ENCODE data around the gene ELMO1.

Gene ELMO1

DNA sequence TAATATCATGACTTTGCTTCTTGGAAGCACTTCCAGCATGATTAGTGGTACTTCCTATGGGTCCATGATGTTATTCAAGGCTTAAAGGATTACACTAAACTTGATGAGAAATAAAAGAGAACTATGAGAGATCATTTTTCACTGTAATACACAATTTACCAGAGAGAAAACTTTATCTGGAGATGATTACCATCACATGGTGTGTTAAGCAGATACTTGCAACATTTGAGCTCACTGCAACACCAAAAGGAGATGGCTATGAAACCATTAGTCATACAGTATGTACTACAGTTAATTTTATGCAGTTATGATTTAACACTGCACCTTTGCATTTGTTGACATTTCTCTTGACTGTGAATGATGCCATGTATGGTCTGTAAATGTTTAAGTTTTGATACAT lies 413.0 kb downstream of the ELMO1 start:
- no peak for DNase-seq

DNA sequence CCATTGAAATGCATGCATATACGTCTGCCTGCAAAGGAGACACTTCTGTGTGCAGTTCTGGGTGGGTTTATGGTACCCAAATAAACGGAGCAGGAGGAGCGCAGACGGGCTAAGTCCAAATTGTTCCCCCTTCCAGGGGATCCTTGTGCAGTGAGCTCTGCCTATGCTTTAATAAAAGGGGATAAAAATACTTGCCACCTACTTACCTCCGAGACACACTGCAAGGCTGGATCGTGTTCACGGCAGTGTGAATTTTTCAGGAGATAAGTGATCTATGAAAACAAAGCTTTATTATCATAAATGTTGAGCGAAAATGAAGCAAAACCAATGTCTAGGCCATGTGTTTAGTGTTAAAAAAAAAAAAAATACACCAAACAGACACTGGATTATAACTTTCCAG lies 415.5 kb downstream of the ELMO1 start:
- no peak for DNase-seq

DNA sequence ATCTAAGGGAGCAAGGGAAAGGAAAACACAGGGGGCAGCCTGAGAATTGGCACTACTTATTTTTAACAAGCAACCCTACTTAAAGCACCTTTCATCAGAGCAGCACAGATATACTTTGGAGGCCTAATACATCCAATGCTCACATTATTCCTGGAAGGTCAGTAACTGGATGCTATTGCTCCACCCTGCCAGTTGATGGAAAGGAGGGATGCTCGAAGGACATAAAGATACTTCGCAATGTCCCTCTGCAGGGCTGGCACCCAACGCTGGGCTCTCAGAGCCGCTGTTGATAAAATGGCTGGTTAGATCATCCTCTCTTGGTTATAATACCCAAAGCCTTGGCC lies 416.4 kb downstream of the ELMO1 start:
- DNase-seq: no peak

DNA sequence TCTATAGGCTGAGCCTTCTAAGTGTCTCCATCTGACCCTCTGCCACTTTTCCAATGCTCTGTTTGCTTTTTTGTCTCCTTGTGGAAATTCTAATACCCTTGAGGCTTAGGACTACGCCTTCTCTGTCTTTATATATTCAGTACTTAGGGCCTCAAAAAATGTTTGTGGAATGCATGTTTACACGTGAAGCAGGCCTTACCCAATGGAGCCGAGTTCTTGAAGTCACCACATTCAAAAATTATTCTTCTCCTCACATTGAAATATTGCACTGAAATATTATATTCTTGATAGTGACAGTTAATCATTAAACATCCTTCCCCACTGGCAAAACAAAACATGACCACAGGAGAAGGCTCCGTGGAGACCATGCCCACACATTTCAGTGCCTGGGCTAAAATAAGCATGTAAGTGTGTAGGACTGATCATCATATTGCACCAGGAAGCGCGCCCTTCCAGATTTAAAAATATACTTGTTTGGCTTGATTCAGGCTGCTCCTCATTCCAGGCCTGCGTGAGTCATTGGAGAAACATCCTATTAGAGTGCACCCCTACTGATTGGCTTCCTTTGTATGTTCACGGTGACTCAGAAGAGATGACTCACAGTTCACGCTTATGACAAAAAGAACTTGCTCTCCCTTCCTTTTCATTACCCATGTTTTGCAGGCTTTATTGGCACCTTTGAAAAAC lies 416.9 kb downstream of the ELMO1 start:
- peak; percentile 88 for DNase-seq

DNA sequence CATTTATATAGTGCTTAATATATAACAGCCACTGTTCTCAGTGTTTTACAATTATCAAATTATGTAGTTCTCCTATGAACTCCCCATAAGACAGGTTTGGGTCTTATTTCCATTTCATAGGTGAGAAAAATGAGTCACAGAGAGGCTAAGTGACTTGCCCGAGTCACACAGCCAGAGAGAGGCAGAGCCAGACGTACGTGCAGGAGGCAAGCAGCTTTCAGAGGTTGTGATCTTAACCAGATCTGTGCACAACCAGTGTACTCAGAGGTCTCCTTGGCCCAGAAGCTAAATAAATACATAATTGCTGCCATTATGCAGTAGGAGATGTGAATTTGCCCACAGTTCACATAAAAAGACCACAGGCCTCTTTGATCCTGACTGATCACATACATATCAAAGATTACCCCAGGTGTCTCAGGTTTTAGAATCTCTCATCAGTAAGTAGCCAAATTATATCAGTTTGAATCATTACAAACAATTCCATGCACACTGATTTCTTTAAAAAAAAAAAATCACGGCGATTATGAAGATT lies 419.7 kb downstream of the ELMO1 start:
- DNase-seq: no peak

DNA sequence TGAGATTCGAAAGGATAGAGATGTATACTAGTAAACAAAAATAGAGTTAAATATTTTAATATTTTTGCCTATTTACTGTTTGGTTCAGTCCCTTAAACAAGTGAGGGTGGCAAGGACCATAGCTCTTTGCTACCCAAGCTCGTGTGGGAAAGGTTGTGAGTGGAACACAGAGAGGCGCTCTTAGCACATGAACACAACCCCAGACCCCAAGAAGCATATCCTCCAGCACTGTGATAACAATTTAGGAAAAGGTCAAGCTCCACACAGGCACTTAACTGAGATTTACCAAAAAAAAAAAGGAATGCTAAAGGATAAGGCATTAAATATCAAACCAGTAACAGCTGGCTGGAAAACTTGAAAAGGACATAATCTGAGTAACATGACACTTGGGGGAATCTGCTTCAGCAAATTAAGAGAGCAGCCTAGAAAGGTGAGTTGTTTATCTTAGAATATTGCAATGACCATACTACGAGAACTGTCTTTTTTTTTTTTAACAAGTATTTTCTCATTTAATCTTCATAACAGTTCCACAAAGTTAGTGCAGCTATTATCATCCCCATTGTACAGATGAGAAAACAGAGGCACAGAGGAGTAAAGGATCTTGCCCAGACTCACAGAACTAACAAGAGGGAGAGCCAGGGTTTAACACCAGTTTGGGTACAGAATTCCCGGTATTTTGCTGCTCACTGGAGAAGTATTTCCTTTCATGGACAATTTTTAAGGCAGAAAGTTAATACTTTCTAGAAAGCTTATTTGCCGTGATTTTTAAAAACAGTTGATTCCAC lies 420.9 kb downstream of the ELMO1 start:
- DNase-seq: no peak

DNA sequence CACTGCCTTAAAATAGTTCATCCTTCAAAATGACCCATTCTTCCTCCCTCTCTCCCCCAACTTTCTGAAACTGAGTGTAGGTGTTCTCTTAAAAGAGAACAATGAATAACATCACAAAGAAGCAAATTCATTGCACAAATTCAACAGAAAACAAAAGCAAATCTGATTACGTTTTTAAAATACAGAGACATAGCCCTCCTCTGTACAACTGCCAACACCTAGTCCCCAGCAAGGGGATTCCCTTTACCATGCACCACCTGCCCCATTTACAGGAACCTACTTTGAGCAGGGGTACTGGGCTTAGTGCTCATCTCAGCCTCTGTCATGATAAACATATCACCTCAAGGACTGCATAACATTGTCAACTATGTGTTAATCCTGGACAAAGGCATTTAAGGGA lies 421.6 kb downstream of the ELMO1 start:
- no peak for DNase-seq

DNA sequence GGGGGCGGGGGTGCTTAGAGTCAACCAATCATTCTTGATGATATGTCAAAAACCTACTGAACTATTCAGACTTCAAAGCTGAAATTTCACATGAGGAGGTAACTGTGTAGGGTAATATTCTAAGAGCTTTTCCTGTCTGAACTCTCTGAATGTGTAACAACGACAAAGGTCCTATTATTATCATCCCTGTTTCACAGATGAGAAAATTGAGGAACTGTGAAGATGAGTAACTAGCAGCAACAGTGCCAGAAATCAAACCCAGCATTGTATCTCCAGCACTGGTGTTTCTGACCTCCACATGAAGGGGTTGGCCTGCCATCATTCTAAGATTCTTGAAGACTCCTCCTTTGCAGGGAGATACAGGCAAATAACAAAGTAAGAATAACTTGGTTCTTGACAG lies 429.7 kb downstream of the ELMO1 start:
- DNase-seq: no peak

DNA sequence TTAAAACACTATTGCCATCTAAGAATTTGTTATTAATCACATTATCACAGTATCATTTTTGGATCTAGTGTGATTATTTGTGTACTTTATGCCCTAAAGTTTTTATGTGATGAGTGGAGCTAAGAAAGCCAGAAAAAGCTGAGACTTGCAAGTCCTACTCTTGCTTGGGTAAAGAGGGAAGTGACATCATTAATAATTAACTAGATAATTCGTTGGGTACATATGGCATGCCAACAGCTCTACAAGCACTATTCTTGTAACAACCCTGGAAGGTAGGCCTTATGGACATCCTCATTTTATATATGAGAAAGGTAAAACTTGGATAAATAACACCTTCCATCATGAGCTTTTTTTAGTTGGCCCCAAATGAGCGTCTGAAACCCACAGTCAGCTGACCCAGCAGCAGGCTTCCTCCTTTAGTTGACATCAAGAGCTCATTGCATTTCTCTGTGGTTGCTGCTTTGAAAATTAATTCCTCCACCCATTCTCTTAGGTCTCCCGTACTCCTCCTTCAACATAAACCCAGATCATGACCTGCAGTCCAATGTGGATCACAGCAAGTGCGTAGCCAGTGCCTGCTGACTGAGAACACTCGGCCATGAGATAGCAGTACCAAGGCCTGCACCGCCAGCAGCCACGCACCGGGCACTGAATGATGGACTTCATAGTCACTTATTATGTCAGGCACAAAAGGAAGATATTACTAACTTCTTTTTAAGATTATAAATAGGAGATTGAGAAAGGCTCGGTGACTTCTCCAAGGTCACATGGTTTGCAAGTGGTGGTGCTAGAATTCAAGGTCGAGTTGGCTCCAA lies 432.4 kb downstream of the ELMO1 start:
- DNase-seq: no peak

DNA sequence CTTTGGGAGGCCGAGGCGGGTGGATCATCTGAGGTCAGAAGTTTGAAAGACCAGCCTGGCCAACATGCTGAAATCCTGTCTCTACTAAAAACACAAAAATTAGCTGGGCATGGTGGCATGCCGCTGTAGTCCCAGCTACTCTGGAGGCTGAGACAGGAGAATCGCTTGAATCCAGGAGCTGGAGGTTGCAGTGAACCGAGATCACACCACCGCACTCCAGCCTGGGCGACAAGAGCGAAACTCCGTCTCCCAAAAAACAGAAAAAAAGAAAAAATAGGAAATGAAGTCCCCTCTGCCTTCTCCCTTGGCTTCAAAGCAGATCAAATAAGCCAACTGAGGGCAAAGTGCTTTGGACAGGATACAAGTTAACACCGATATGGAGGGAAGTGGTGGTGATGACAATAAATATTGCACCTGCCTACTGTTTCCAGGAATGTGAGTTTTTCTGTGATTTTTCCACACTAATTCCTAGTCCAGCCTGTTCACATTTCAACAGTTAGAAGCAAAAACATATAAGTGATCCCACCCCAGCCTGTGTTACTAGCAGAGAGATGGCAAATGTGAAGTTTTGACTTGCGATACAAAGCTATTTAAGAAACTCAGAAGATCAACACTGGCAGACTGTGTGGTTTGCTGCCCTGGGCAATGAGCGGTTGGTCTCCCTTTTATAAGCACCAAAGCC lies 433.2 kb downstream of the ELMO1 start:
- DNase-seq: no peak

DNA sequence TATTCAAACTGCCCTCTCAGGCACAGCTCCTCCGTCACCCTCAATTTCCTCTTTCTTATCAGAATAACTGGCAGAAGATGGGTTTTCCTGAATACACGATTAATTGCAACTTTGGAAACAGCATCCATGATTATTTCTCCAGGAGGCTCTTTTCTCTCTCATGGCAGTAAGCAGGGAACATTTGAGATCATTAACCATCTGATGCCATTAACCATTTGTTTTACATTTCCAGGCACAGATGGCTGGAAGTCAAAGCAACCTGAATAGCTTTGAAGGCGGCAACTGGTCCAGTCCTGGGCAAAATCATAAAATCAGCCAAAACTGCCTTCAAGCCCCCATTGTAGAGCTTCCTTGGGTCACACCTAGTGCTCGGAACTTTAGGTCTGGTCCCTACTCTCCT lies 434.9 kb downstream of the ELMO1 start:
- DNase-seq: no peak

DNA sequence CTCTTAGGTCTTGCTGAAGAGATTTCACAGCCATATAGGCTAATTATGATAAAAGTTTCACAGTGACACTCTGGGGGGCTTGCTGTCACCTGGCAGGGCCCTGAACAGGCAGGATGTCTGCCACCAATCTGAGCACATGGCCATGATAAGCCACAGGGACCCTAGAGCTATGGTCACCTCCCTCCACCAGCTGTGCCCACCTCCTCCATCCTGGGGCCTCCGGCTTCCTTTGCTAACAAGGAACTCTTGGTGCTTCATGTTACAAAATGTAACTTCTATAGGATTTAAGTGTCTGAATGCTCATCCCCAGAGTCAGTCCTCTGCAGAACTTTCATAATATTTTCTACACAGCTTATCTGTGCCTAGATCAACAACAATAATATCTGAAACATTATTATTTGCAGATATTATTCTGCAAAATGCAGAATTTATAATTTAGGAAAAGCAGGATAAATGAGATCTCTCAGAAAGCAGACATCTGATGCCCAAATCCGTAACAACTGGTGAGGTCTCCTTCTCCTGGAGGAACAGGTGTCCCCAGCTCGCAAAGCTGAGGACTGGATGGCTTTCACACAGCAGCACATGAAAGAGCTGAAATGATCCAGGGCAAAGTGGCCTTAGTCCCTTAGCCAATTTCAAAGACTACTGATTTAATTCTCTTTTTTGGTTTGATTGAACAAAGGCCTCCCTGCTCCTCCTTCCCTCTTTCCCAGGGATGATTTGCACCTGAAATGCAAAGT lies 437.3 kb downstream of the ELMO1 start:
- DNase-seq: no peak

DNA sequence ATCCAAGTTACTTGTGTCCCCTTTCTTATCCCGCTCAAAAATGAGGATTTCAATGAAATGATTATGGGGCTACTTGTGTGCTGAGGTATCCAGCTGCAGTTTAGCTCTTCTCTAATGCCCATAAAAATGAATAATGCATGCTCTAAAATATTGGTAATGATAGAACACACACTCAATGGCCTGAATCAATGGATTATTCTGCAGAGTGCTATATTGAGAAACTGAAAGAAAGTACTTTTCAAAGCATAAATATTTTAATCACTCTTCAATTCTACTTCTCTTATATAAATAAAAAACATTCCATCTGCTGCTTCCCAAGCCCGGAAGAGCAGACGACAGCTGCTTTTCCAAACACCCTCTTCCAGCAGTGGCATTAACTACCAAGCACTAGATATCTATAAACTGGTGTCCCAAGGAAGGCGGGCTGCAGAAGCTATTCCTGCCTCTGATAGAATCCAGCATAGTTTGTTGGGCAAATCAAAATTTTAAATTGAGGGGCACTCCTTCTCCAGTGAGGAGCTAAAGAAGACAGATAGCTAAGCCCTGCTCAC lies 439.5 kb downstream of the ELMO1 start:
- DNase-seq: peak; percentile 41

DNA sequence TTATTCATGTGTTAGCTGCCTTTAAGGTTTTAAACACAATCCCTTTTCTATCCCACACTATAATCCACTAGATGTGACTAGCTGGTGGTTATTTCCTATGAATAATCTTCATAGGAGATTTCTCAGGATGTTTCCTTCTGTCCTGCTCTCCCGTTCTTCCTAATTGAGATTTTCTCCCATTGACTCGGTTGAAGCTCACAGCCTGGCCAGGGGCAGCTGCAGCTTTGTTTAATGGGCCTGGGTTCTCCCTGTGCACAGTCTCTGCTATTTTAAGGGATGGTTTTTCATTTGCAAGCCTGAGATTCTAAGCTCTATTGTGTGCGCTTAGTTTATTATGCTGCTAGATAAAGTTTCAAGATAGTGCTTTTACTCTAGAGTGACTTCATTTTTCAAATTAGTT lies 441.0 kb downstream of the ELMO1 start:
- DNase-seq: no peak

DNA sequence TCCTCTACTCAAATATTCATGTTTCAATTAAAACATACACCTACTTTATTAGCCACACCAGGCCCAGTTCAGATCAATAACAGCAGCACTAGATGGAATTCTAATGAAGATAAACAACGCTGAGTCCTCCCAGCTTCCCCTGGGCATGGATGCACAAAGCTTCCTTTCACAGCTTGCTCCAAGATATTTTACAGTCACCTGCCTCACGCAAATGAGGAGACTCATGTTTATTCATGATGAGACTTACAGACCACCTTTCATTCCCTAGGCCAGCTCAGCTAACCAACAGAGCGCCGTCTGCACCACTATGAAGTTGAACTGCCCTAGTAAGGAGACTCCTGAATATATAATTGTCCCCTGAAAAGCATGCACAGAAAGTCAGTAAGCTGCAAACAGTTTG lies 441.4 kb downstream of the ELMO1 start:
- no peak for DNase-seq

DNA sequence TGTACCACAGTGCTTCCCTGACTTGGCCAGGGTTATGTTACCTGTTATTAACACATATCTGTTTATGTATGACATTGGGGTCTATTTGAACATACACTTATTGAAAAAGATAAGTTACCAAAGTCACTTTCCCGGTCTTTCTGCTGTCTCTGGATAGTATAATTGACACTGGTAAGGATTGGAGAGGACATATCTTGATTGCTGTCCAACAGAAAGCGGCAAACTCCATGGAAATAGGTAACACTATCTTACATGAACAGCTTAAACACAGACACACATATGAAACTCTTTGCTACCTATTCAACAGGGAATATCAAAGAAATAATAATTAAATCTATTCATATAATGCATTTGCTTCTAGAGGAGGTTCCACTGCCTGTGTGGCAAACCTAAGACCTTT lies 441.9 kb downstream of the ELMO1 start:
- no peak for DNase-seq

DNA sequence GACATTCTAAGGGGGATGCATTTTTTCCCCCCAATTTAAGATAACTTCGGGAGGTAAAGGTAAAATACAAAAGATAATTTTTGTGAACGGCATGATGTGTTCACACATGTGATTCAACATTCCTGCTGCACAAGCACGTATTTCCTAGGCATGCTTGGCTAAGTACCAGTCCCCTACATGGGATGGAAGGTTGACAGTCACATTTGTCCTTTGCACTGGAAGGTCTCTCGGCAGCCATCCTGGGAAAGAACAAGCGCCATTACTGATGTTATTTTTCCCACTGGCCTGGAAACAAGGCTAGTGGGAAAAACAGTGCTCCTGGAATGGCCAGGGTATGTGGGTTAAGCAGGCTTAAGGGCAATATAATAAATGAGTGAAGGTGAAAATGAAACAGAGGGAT lies 448.2 kb downstream of the ELMO1 start:
- no peak for DNase-seq

DNA sequence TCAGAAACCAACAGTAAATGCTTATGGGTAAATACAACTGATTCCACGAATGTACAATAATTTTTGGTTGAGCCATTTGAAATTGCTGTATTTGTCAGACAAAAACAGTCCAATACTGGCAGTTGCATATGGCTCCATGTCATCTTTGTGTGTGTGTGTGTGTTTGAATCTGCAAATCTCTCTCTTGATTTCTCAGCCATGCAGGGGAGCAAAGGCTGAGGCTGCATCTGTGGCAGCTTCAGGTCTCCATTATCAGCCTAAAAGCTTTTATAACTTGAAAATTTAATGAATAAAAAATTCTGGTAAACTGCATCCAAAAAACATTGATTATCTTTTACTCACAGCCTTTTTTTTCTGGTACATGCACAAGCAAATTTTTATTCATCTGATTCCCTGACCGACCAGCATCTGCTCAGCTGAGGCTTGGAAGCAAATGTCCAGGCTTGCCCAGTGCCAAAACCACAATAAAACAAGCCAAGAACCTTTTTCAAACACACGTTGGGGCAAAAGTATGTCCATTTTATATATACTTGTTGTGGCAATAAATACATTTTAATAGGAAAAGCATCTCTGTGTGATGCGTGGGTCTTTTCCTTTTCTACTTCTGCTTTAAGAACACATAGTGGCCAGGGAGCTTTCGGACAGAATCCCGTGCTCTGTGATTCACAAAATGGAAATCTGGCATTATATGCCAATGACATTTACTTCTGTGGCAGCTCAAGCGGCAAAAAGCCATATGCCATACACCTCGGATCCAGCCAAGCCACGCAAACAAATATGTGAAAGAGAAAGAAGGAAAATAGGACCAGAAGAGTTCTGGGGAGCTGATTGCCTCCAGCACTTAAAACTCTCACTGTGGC lies 448.8 kb downstream of the ELMO1 start:
- DNase-seq: no peak

DNA sequence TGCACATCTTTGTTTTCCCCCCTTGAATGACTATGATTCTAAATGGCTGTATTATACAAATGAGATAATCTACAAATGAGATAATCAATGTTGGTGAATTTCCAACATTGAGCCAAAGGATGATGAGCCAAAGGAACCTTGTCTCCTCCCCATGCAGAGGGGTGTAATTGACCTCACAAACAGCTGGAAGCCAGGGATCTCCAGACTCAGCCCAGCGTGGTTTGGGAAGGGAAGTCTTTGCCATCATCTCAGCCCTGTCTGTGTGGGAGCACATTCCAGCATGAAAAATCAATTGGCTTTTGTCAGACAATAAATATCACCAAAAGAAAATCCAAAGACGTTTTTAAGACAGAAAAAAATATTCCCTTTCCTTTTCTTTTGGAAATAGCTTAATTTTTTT lies 452.9 kb downstream of the ELMO1 start:
- no peak for DNase-seq

DNA sequence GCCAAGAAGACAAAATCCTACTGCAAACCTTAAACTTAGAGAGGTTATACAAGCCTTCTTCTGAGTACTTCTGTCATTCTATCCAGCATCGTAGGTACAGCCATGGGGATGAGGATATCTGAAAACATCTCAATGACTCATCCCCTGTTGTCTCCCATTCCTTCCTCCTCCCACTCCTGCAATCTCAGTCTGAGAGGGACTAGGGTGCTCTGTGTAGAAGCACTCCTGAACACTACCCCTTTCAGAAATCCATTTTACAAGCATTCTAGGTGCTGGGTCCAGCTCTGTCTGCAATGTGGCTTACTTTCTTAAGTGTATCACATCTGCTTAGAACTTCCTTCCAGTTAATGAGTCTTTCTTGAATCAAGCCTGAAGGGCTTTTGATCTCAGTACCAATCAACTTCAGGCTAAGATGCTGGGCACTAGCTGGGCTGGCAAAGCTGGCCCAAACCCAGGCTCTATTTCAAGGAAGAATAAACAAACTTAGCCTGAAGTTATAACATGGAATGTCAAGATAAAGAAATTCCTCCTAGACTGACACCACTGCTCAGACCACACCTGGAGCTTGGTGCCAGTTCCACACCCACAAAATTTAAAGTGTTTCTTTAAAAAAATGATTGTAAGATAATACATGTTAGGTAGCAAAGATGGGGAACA lies 454.1 kb downstream of the ELMO1 start:
- no peak for DNase-seq
